Stimulated activated CD4-positive, alpha-beta T cell treated with anti-CD3 and anti-CD28 coated beads, Interleukin-2, amount 100 ng/mL, for 48 hours (primary cell): ENCODE measurements around the gene NDUFA5.

Experiments
- DNase-seq, 2 donors: peaks; one replicate each; pipeline ENCODE4 v3.0.0-alpha.2; 2020

NDUFA5 gene

GRCh38 chr7:123500878-123501489 is 56.6 kb downstream of the NDUFA5 start:
- DNase-seq: no peak

GRCh38 chr7:123499211-123499970 is 58.2 kb downstream of the NDUFA5 start:
- DNase-seq: no peak

GRCh38 chr7:123498601-123499000 is 59.0 kb downstream of the NDUFA5 start:
- no peak for DNase-seq

- no peak for DNase-seq
Observed at GRCh38 chr7:123498031-123498430, 59.6 kb downstream of the NDUFA5 start.

- DNase-seq: peak; percentile 15 to 22
Observed at GRCh38 chr7:123494193-123494796, 63.3 kb downstream of the NDUFA5 start.

GRCh38 chr7:123492485-123492884 is 65.1 kb downstream of the NDUFA5 start:
- DNase-seq: no peak
